ENCODE results near the gene VPS72. TPM values are rescaled to one million over a fixed set of nuclear protein-coding genes. Genes with fewer than 3 reads are reported as not detected.

Gene VPS72
- polyA plus RNA-seq, 1 donor (not counting 4 experiments of a cell fraction or from before 2014, with no cell fraction given), result 69.9 TPM

GRCh38 chr1:151131701-151132334 is 58.2 kb downstream of the VPS72 start:
- Histone ChIP-seq H3K9ac (ENCODE audit: control insufficient read depth, extremely low read depth, insufficient read depth, low read length) (peak overlapping the region; percentile 59), H3K9me3 (ENCODE audit: control insufficient read depth, low read depth, low read length) (no peaks in the 10 kb centered on the region), H2AFZ (ENCODE audit: control insufficient read depth, low read length) (peak overlapping the region; percentile 78), H3K4me2 (ENCODE audit: control insufficient read depth, extremely low read depth, insufficient read depth, low read depth, low read length) (peak overlapping the region; percentile 88), H3K9me1 (ENCODE audit: control insufficient read depth, extremely low read depth, insufficient read depth, low read length) (no peaks in the 10 kb centered on the region), H3K4me3 (ENCODE audit: control insufficient read depth in 2 of 3, extremely low read depth in 1 of 3, insufficient read depth in 2 of 3, low read depth in 1 of 3, low read length in 3 of 3) (peak overlapping the region; percentile 13 to 66 (median 40)), H3K4me1 (ENCODE audit: control insufficient read depth, extremely low read depth, insufficient read depth, low read length) (peaks cover 10% of the 10 kb centered on the region), H3K79me2 (ENCODE audit: control insufficient read depth, insufficient read depth, low read length) (no peaks in the 10 kb centered on the region), H3K36me3 (ENCODE audit: control insufficient read depth in 2 of 2, extremely low read depth in 1 of 2, insufficient read depth in 2 of 2, low read length in 2 of 2) (no peaks in the 10 kb centered on the region), H4K20me1 (ENCODE audit: control insufficient read depth, extremely low read depth, insufficient read depth, low read length) (no peaks in the 10 kb centered on the region), H3K27ac (ENCODE audit: control insufficient read depth, insufficient read depth, low read length) (no peak overlapping the region), H3K27me3 (ENCODE audit: control insufficient read depth, extremely low read depth, insufficient read depth, low read length) (peaks cover 23% of the 10 kb centered on the region)
- no peak for FAIRE-seq
- dilution Hi-C loops (cut with MboI; ENCODE audit: extremely low pct_ligation_motif_present, low sequenced_read_pairs), result no loop called here
- no peak for DNase-seq (ENCODE audit: low read depth, low spot score)
- TF ChIP-seq EZH2 (IDR thresholded peaks at IDR 0.05; ENCODE audit: low read length) (peak; percentile 77), CTCF (optimal IDR thresholded peaks at IDR 0.05 in 1 of 3, IDR thresholded peaks at IDR 0.05 in 1 of 3, conservative IDR thresholded peaks at IDR 0.05 in 1 of 3; ENCODE audit: extremely low read depth in 1 of 3, insufficient read depth in 2 of 3, low read length in 3 of 3) (no peak)

- Histone ChIP-seq H3K9me1 (ENCODE audit: control insufficient read depth, extremely low read depth, insufficient read depth, low read length) (no peaks in the 10 kb centered on the region), H3K9me3 (ENCODE audit: control insufficient read depth, low read depth, low read length) (no peaks in the 10 kb centered on the region), H3K4me1 (ENCODE audit: control insufficient read depth, extremely low read depth, insufficient read depth, low read length) (peaks cover 10% of the 10 kb centered on the region), H2AFZ (ENCODE audit: control insufficient read depth, low read length) (peak overlapping the region; percentile 78), H3K79me2 (ENCODE audit: control insufficient read depth, insufficient read depth, low read length) (no peaks in the 10 kb centered on the region), H3K36me3 (ENCODE audit: control insufficient read depth in 2 of 2, extremely low read depth in 1 of 2, insufficient read depth in 2 of 2, low read length in 2 of 2) (no peaks in the 10 kb centered on the region), H3K27ac (ENCODE audit: control insufficient read depth, insufficient read depth, low read length) (no peak overlapping the region), H4K20me1 (ENCODE audit: control insufficient read depth, extremely low read depth, insufficient read depth, low read length) (no peaks in the 10 kb centered on the region), H3K4me3 (ENCODE audit: control insufficient read depth in 2 of 3, extremely low read depth in 1 of 3, insufficient read depth in 2 of 3, low read depth in 1 of 3, low read length in 3 of 3) (peak overlapping the region; percentile 13 to 66 (median 40)), H3K27me3 (ENCODE audit: control insufficient read depth, extremely low read depth, insufficient read depth, low read length) (peaks cover 23% of the 10 kb centered on the region), H3K4me2 (ENCODE audit: control insufficient read depth, extremely low read depth, insufficient read depth, low read depth, low read length) (peak overlapping the region; percentile 88), H3K9ac (ENCODE audit: control insufficient read depth, extremely low read depth, insufficient read depth, low read length) (peak overlapping the region; percentile 59)
- peak; percentile 49 for DNase-seq (ENCODE audit: low read depth, low spot score)
- TF ChIP-seq CTCF (optimal IDR thresholded peaks at IDR 0.05 in 1 of 3, IDR thresholded peaks at IDR 0.05 in 1 of 3, conservative IDR thresholded peaks at IDR 0.05 in 1 of 3; ENCODE audit: extremely low read depth in 1 of 3, insufficient read depth in 2 of 3, low read length in 3 of 3) (no peak), EZH2 (IDR thresholded peaks at IDR 0.05; ENCODE audit: low read length) (no peak)
- dilution Hi-C loops (cut with MboI; ENCODE audit: extremely low pct_ligation_motif_present, low sequenced_read_pairs), result no loop called here
- FAIRE-seq, result peak; percentile 79
These were observed 58.9 kb downstream of the VPS72 start for GRCh38 chr1:151130987-151131586.

Measured in keratinocyte (primary cell).